IMR-90 (cell line): ENCODE data around the gene EHMT1. TPM values are rescaled to one million over a fixed set of nuclear protein-coding genes. Genes with fewer than 3 reads are reported as not detected.

Experiments
- ATAC-seq: fragments of 200-7000 bp; cut with Tn5 transposase; 2 replicates; pipeline ENCODE4 v1.9.1; 2020; ENCODE audit warnings: low read depth, mild to moderate bottlenecking, moderate library complexity
- BruUV-seq: library from RNA; stranded (reverse); fragments of 400-500 nt; replicated peaks from 2 replicates; lab custom pipeline; 2021; lab: Mats Ljungman, UMichigan
- CTCF ChIA-PET: fragments of 300-600 bp; formaldehyde crosslinking; extraction: SDS; loops from one replicate; lab custom pipeline; 2021; ENCODE audit warnings: antibody characterized with exemption; lab: Yijun Ruan, JAX
- POLR2A ChIA-PET: fragments of 300-600 bp; sonication (Branson Sonifier 250); formaldehyde crosslinking; loops from one replicate; lab custom pipeline; 2022; ENCODE audit warnings: antibody characterized with exemption; ENCODE audit not compliant: unreplicated experiment; lab: Charles Lee
- DNase-seq: peaks from one replicate; pipeline ENCODE4 v3.0.0; 2013
- H2AFZ ChIP-seq: replicated peaks from 2 replicates; pipeline ENCODE3; 2013; ENCODE audit warnings: low read length, mild to moderate bottlenecking; ENCODE audit not compliant: poor library complexity
- H2AK5ac ChIP-seq: 2 replicates; pipeline ENCODE4 v1.6.1; 2013; ENCODE audit warnings: low read depth, low read length, inconsistent platforms
- H2AK9ac ChIP-seq: replicated peaks from 2 replicates; pipeline ENCODE3; 2013; ENCODE audit warnings: mild to moderate bottlenecking, low read depth, low read length, moderate library complexity; ENCODE audit not compliant: poor library complexity
- H2BK120ac ChIP-seq: 2 replicates; pipeline ENCODE4 v1.6.1; 2013; ENCODE audit warnings: low read depth, low read length, inconsistent platforms
- H2BK15ac ChIP-seq: 3 replicates; pipeline ENCODE4 v1.6.1; 2013; ENCODE audit warnings: low read depth, low read length, inconsistent platforms
- H2BK20ac ChIP-seq: 2 replicates; pipeline ENCODE4 v1.6.1; 2013; ENCODE audit warnings: low read depth, mild to moderate bottlenecking, inconsistent platforms, low read length, moderate library complexity
- H2BK5ac ChIP-seq: 2 replicates; pipeline ENCODE4 v1.6.1; 2013; ENCODE audit warnings: mild to moderate bottlenecking, low read depth, low read length, inconsistent platforms; ENCODE audit not compliant: poor library complexity, severe bottlenecking
- H3K14ac ChIP-seq: replicated peaks from 2 replicates; pipeline ENCODE4 v1.6.1; 2013; ENCODE audit warnings: low read depth, low read length, inconsistent platforms
- H3K18ac ChIP-seq: 2 replicates; pipeline ENCODE4 v1.6.1; 2013; ENCODE audit warnings: low read depth, low read length, control low read depth
- H3K23ac ChIP-seq: 2 replicates; pipeline ENCODE4 v1.6.1; 2013; ENCODE audit warnings: low read depth, low read length, inconsistent platforms
- H3K27ac ChIP-seq: 2 replicates; pipeline ENCODE4 v1.5.1; 2013; ENCODE audit warnings: mild to moderate bottlenecking, control low read depth, low read length; ENCODE audit not compliant: insufficient read depth
- H3K27me3 ChIP-seq: 2 replicates; pipeline ENCODE4 v1.6.1; 2013; ENCODE audit warnings: low read length; ENCODE audit not compliant: control insufficient read depth, insufficient read depth
- H3K36me3 ChIP-seq: 2 replicates; pipeline ENCODE4 v1.6.1; 2013; ENCODE audit warnings: low read length, mixed read lengths; ENCODE audit not compliant: control insufficient read depth, insufficient read depth
- H3K4ac ChIP-seq: 2 replicates; pipeline ENCODE4 v1.6.1; 2013; ENCODE audit warnings: low read depth, low read length, inconsistent platforms
- H3K4me1 ChIP-seq: 2 replicates; pipeline ENCODE4 v1.6.1; 2013; ENCODE audit warnings: low read length, mixed read lengths; ENCODE audit not compliant: control insufficient read depth, insufficient read depth
- H3K4me2 ChIP-seq: 2 replicates; pipeline ENCODE4 v1.6.1; 2013; ENCODE audit warnings: low read depth, mild to moderate bottlenecking, control low read depth, low read length, moderate library complexity
- H3K4me3 ChIP-seq: 2 replicates; pipeline ENCODE4 v1.5.1; 2013; ENCODE audit warnings: low read depth, mild to moderate bottlenecking, control low read depth, low read length, moderate library complexity; ENCODE audit not compliant: insufficient read depth
- H3K56ac ChIP-seq: 2 replicates; pipeline ENCODE4 v1.6.1; 2013; ENCODE audit warnings: low read length, inconsistent platforms; ENCODE audit not compliant: insufficient read depth; ENCODE audit errors: extremely low read depth
- H3K79me1 ChIP-seq, 2 experiments: 2 replicates each; pipeline ENCODE4 v1.6.1; 2013; ENCODE audit warnings: low read length in 2 of 2, inconsistent platforms in 1 of 2, low read depth in 1 of 2
- H3K9ac ChIP-seq: 2 replicates; pipeline ENCODE4 v1.6.1; 2013; ENCODE audit warnings: low read depth, low read length, control low read depth
- H3K9me1 ChIP-seq: 2 replicates; pipeline ENCODE4 v1.6.1; 2013; ENCODE audit warnings: low read length, inconsistent platforms; ENCODE audit not compliant: insufficient read depth
- H3K9me3 ChIP-seq: 2 replicates; pipeline ENCODE4 v1.6.1; 2013; ENCODE audit warnings: low read length; ENCODE audit not compliant: control insufficient read depth, insufficient read depth
- H4K20me1 ChIP-seq: 2 replicates; pipeline ENCODE4 v1.6.1; 2013; ENCODE audit warnings: low read length, inconsistent platforms; ENCODE audit not compliant: insufficient read depth
- H4K5ac ChIP-seq: 2 replicates; pipeline ENCODE4 v1.6.1; 2013; ENCODE audit warnings: mild to moderate bottlenecking, low read depth, low read length, control low read depth
- H4K8ac ChIP-seq, 2 experiments: 2 replicates each; pipeline ENCODE4 v1.6.1; 2013; ENCODE audit warnings: low read depth in 2 of 2, low read length in 2 of 2, control low read depth in 1 of 2, inconsistent platforms in 1 of 2
- H4K91ac ChIP-seq: 2 replicates; pipeline ENCODE4 v1.6.1; 2013; ENCODE audit warnings: low read depth, low read length, inconsistent platforms; ENCODE audit not compliant: insufficient read depth
- BHLHE40 ChIP-seq: fragments of 150-350 bp; IDR thresholded peaks from 2 replicates; pipeline ENCODE4 v1.6.1; 2016; ENCODE audit warnings: mild to moderate bottlenecking, low read depth, low read length
- CEBPB ChIP-seq: IDR thresholded peaks from 2 replicates; pipeline ENCODE4 v1.6.1; 2012; ENCODE audit warnings: low read depth, low read length, improper control_type of control experiment
- CHD1 ChIP-seq: IDR thresholded peaks from 2 replicates; pipeline ENCODE4 v1.6.1; 2012; ENCODE audit warnings: low read depth, low read length, improper control_type of control experiment
- FOS ChIP-seq: fragments of 150-350 bp; IDR thresholded peaks from 2 replicates; pipeline ENCODE4 v1.6.1; 2016; ENCODE audit warnings: low read depth, low read length
- MAFK ChIP-seq: IDR thresholded peaks from 2 replicates; pipeline ENCODE4 v1.6.1; 2012; ENCODE audit warnings: low read depth, low read length, improper control_type of control experiment
- MAZ ChIP-seq: IDR thresholded peaks from 2 replicates; pipeline ENCODE4 v1.6.1; 2012; ENCODE audit warnings: low read depth, mild to moderate bottlenecking, low read length, improper control_type of control experiment, moderate library complexity, borderline replicate concordance
- NFE2L2 ChIP-seq: fragments of 150-350 bp; IDR thresholded peaks from 2 replicates; pipeline ENCODE4 v1.6.1; 2016; ENCODE audit warnings: low read depth, mild to moderate bottlenecking, low read length
- POLR2A ChIP-seq: IDR thresholded peaks from 2 replicates; pipeline ENCODE4 v1.6.1; 2012; ENCODE audit warnings: mild to moderate bottlenecking, low read depth, low read length
- RAD21 ChIP-seq: IDR thresholded peaks from 2 replicates; pipeline ENCODE4 v1.6.1; 2012; ENCODE audit warnings: low read length, improper control_type of control experiment
- RCOR1 ChIP-seq: IDR thresholded peaks from 2 replicates; pipeline ENCODE4 v1.6.1; 2012; ENCODE audit warnings: mild to moderate bottlenecking, low read length, improper control_type of control experiment; ENCODE audit not compliant: insufficient replicate concordance
- RFX5 ChIP-seq: IDR thresholded peaks from 2 replicates; pipeline ENCODE4 v1.8.0; 2012; ENCODE audit warnings: low read depth, mild to moderate bottlenecking, low read length, moderate library complexity
- SMC3 ChIP-seq: fragments of 150-350 bp; IDR thresholded peaks from 2 replicates; pipeline ENCODE4 v1.6.1; 2016; ENCODE audit warnings: low read depth, mild to moderate bottlenecking, antibody characterized with exemption, low read length, moderate library complexity
- WGBS, 2 experiments: methylation state at CpG; one replicate each; pipeline versions ENCODE4 v1.1.5 to v1.1.7; 2013; ENCODE audit warnings: missing lambda C conversion rate in 2 of 2; ENCODE audit not compliant: insufficient read length in 1 of 2; ENCODE audit errors: extremely low coverage in 2 of 2; 5-methylcytosine and 5-hydroxymethylcytosine counted together
- dilution Hi-C: fragments of 300-500 bp; cut with HindIII; formaldehyde crosslinking; loops from one replicate; pipeline ENCODE4 v1.14.3; 2018; ENCODE audit warnings: low sequenced_read_pairs; ENCODE audit not compliant: unreplicated experiment
- in situ Hi-C: fragments of 300-500 bp; cut with MboI; formaldehyde crosslinking; loops from 3 replicates; pipeline ENCODE4 v1.14.3; 2019; ENCODE audit warnings: low sequenced_read_pairs, inconsistent platforms, mixed read lengths
- intact Hi-C: fragments of 100-400 bp; cut with micrococcal nuclease; formaldehyde crosslinking; loops from 2 replicates; pipeline ENCODE4 v1.10.0; 2022
- polyA plus RNA-seq, 3 experiments: library from polyadenylated mRNA; depleted of rRNA; stranded (reverse); fragments of >200 nt; gene quantifications; 2 replicates each; pipeline ENCODE4 v1.2.3, GENCODE V29; 2012; ENCODE audit warnings: low replicate concordance in 1 of 3
- total RNA-seq: library from RNA; depleted of rRNA; stranded (reverse); fragments of >200 nt; gene quantifications from 2 replicates; pipeline ENCODE4 v1.2.3, GENCODE V29; 2012
- TF ChIP-seq, protein P1 (sequence below): conservative IDR thresholded peaks from 2 replicates; pipeline ENCODE4 v1.5.1; 2012; ENCODE audit warnings: mild to moderate bottlenecking, low read depth, low read length, improper control_type of control experiment
- TF ChIP-seq, protein P2 (sequence below): fragments of 150-350 bp; IDR thresholded peaks from 2 replicates; pipeline ENCODE4 v1.6.1; 2016; ENCODE audit warnings: low read depth, mild to moderate bottlenecking, low read length, moderate library complexity, borderline replicate concordance
- TF ChIP-seq, protein P3 (sequence below): fragments of 150-350 bp; IDR thresholded peaks from 2 replicates; pipeline ENCODE4 v1.6.1; 2017; ENCODE audit warnings: mild to moderate bottlenecking, antibody characterized with exemption, low read length, low read depth

Gene EHMT1
- total and polyA plus RNA-seq, 2 of the 4 experiments (the other 2 are of a cell fraction): 32.8 to 35.1 TPM

DNA sequence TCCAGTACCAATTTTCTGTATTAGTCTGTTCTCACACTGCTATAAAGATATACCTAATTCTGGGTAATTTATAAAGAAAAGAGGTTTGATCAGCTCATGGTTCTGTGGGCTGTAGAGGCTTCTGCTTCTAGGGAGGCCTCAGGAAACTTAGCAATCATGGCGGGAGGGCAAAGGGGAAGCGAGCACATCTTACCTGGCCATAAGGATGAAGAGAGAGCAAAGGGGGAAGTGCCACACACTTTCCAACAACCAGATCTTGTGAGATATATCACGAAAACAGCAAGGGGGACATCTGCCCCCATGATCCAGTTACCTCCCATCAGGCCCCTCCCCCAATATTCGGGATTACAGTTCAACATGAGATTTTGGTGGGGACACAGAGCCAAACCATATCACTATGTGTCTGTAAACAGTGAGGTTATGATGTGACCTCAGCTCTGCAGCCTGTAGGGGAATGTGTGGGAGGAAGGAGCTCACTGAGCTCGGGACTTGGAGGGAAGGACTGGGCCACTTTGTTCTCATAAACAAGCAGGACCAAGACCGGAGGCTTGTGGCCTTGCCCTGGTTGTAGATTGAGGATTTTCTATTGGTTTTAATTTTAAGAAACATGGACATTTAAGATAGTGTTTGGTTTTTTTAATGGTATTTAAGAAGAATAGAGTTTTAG lies 85.2 kb downstream of the EHMT1 start:
- no peak overlapping the region for H4K5ac ChIP-seq
- no peak overlapping the region for H3K9ac ChIP-seq
- BruUV-seq: no TSS peak
- H3K27ac ChIP-seq: no peak overlapping the region
- in situ Hi-C loops: no loop called here
- H2BK120ac ChIP-seq: no peak overlapping the region
- ChIA-PET CTCF (no interaction called here), POLR2A (no interaction called here)
- H3K27me3 ChIP-seq: no peaks in the 10 kb centered on the region
- peak overlapping the region; percentile 35; the same call in 1 of the 2 replicates for H3K4ac ChIP-seq
- ATAC-seq: peak; percentile 67
- WGBS, 2 experiments: 40% methylated on average over 1 of the region's 6 CpGs; no CpG with 5 or more reads in 1 of the 2 experiments
- peaks cover 34 to 87% of the 10 kb centered on the region in 2 experiments for H3K79me1 ChIP-seq
- H3K4me1 ChIP-seq: peaks cover 5% of the 10 kb centered on the region; the same call in 1 of the 2 replicates
- DNase-seq: peak; percentile 57
- dilution Hi-C loops: no loop called here
- H3K18ac ChIP-seq: no peak overlapping the region
- no peak overlapping the region for H3K4me2 ChIP-seq
- no peak overlapping the region for H2AK5ac ChIP-seq
- H3K56ac ChIP-seq: no peak overlapping the region
- no peak overlapping the region for H3K4me3 ChIP-seq
- H2BK5ac ChIP-seq: no peak overlapping the region
- H2BK20ac ChIP-seq: no peak overlapping the region
- peaks cover 22% of the 10 kb centered on the region for H3K9me1 ChIP-seq
- no peak overlapping the region for H2BK15ac ChIP-seq
- H2AK9ac ChIP-seq: no peak overlapping the region
- peaks cover 8% of the 10 kb centered on the region; the same call in 1 of the 2 replicates for H3K9me3 ChIP-seq
- H3K23ac ChIP-seq: no peak overlapping the region
- H2AFZ ChIP-seq: no peak overlapping the region
- no peak overlapping the region for H4K91ac ChIP-seq
- H3K36me3 ChIP-seq: 0 out of 2 replicates have a peak, but pooled peaks cover 1% of the 10 kb centered on the region
- intact Hi-C loops: no loop called here
- peaks cover 66% of the 10 kb centered on the region for H4K20me1 ChIP-seq
- H4K8ac ChIP-seq: peak overlapping the region in 1 of 2 experiments; percentile 42; a peak in 1 of 4 replicates
- peak overlapping the region; percentile 79; the same call in 1 of the 2 replicates for H3K14ac ChIP-seq
- TF ChIP-seq CHD1 (no peak), RFX5 (no peak), POLR2A (no peak), CEBPB (no peak), MAFK (no peak), BHLHE40 (no peak), SMC3 (no peak), FOS (no peak), MAZ (no peak), NFE2L2 (no peak), RAD21 (no peak), RCOR1 (no peak)
- TF ChIP-seq, protein P1, sequence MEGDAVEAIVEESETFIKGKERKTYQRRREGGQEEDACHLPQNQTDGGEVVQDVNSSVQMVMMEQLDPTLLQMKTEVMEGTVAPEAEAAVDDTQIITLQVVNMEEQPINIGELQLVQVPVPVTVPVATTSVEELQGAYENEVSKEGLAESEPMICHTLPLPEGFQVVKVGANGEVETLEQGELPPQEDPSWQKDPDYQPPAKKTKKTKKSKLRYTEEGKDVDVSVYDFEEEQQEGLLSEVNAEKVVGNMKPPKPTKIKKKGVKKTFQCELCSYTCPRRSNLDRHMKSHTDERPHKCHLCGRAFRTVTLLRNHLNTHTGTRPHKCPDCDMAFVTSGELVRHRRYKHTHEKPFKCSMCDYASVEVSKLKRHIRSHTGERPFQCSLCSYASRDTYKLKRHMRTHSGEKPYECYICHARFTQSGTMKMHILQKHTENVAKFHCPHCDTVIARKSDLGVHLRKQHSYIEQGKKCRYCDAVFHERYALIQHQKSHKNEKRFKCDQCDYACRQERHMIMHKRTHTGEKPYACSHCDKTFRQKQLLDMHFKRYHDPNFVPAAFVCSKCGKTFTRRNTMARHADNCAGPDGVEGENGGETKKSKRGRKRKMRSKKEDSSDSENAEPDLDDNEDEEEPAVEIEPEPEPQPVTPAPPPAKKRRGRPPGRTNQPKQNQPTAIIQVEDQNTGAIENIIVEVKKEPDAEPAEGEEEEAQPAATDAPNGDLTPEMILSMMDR: no peak
- TF ChIP-seq, protein P2, sequence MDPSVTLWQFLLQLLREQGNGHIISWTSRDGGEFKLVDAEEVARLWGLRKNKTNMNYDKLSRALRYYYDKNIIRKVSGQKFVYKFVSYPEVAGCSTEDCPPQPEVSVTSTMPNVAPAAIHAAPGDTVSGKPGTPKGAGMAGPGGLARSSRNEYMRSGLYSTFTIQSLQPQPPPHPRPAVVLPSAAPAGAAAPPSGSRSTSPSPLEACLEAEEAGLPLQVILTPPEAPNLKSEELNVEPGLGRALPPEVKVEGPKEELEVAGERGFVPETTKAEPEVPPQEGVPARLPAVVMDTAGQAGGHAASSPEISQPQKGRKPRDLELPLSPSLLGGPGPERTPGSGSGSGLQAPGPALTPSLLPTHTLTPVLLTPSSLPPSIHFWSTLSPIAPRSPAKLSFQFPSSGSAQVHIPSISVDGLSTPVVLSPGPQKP: no peak
- TF ChIP-seq, protein P3, sequence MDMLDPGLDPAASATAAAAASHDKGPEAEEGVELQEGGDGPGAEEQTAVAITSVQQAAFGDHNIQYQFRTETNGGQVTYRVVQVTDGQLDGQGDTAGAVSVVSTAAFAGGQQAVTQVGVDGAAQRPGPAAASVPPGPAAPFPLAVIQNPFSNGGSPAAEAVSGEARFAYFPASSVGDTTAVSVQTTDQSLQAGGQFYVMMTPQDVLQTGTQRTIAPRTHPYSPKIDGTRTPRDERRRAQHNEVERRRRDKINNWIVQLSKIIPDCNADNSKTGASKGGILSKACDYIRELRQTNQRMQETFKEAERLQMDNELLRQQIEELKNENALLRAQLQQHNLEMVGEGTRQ: no peak
